KMS-11 (cell line): ENCODE data around the gene NOL4L.
"Not testable (repeated sequence)": the region's sequence is repeated elsewhere in the genome, so short reads cannot be mapped to it uniquely, and the experiment has no call there.

ENCODE experiments used
- H2AFZ ChIP-seq: fragments of 200-600 bp; sonication (generic); 2 replicates; pipeline ENCODE4 v1.6.1; 2016; ENCODE audit warnings: antibody characterized with exemption, mixed run types, low read depth
- H3K27ac ChIP-seq: fragments of 200-600 bp; sonication (generic); 2 replicates; pipeline ENCODE4 v1.6.1; 2016; ENCODE audit warnings: mild to moderate bottlenecking, mixed run types
- H3K27me3 ChIP-seq: fragments of 200-600 bp; sonication (generic); 2 replicates; pipeline ENCODE4 v1.6.1; 2017; ENCODE audit warnings: mild to moderate bottlenecking, low read depth, mixed run types, moderate library complexity; ENCODE audit not compliant: insufficient read depth
- H3K36me3 ChIP-seq: fragments of 200-600 bp; sonication (generic); 2 replicates; pipeline ENCODE4 v1.6.1; 2017; ENCODE audit warnings: mild to moderate bottlenecking, mixed run types; ENCODE audit not compliant: insufficient read depth
- H3K4me1 ChIP-seq: fragments of 200-600 bp; sonication (generic); 2 replicates; pipeline ENCODE4 v1.6.1; 2016; ENCODE audit warnings: mild to moderate bottlenecking, low read depth, mixed run types; ENCODE audit not compliant: poor library complexity, severe bottlenecking
- H3K4me2 ChIP-seq: fragments of 200-600 bp; sonication (generic); 2 replicates; pipeline ENCODE4 v1.7.0; 2016; ENCODE audit warnings: mild to moderate bottlenecking, mixed run types
- H3K4me3 ChIP-seq: fragments of 200-600 bp; sonication (generic); IDR thresholded peaks from 2 replicates; pipeline ENCODE4 v1.6.1; 2017; ENCODE audit warnings: low read depth, low read length, mixed read lengths; ENCODE audit not compliant: insufficient read depth
- H3K79me2 ChIP-seq: fragments of 200-600 bp; sonication (generic); 2 replicates; pipeline ENCODE4 v1.6.1; 2016; ENCODE audit warnings: low read depth, mixed run types; ENCODE audit not compliant: insufficient read depth
- H3K9ac ChIP-seq: fragments of 200-600 bp; sonication (generic); 2 replicates; pipeline ENCODE4 v1.6.1; 2016; ENCODE audit warnings: mild to moderate bottlenecking, mixed run types
- H4K20me1 ChIP-seq: fragments of 200-600 bp; sonication (generic); 2 replicates; pipeline ENCODE4 v1.6.1; 2016; ENCODE audit warnings: mild to moderate bottlenecking, mixed run types; ENCODE audit not compliant: insufficient read depth
- CTCF ChIP-seq: fragments of 200-600 bp; sonication (generic); conservative IDR thresholded peaks from 2 replicates; pipeline ENCODE4 v1.6.1; 2017; ENCODE audit warnings: low read depth, mild to moderate bottlenecking, antibody characterized with exemption, low read length, moderate library complexity, mixed read lengths

NOL4L gene

GRCh38 chr20:32597714-32598113 is 12.6 kb upstream of the NOL4L start:
- H3K27ac ChIP-seq, result no peak overlapping the region
- no peaks in the 10 kb centered on the region for H3K79me2 ChIP-seq
- H3K4me1 ChIP-seq, result peaks cover 13% of the 10 kb centered on the region
- H4K20me1 ChIP-seq, result no peaks in the 10 kb centered on the region
- no peaks in the 10 kb centered on the region for H3K36me3 ChIP-seq
- H2AFZ ChIP-seq, result no peak overlapping the region
- H3K4me2 ChIP-seq, result no peak overlapping the region
- no peak overlapping the region for H3K4me3 ChIP-seq
- H3K9ac ChIP-seq, result no peak overlapping the region
- TF ChIP-seq CTCF, result no peak
- no peaks in the 10 kb centered on the region for H3K27me3 ChIP-seq

GRCh38 chr20:32596681-32597252 is 11.6 kb upstream of the NOL4L start:
- H4K20me1 ChIP-seq, result no peaks in the 10 kb centered on the region
- H3K27me3 ChIP-seq, result no peaks in the 10 kb centered on the region
- H3K4me3 ChIP-seq, result no peak overlapping the region
- no peaks in the 10 kb centered on the region for H3K36me3 ChIP-seq
- no peak overlapping the region for H2AFZ ChIP-seq
- peak overlapping the region; percentile 11; the same call in 1 of the 2 replicates for H3K4me2 ChIP-seq
- no peak overlapping the region for H3K9ac ChIP-seq
- TF ChIP-seq CTCF, result no peak
- H3K27ac ChIP-seq, result no peak overlapping the region
- H3K79me2 ChIP-seq, result no peaks in the 10 kb centered on the region
- H3K4me1 ChIP-seq, result peaks cover 13% of the 10 kb centered on the region

- peaks cover 13% of the 10 kb centered on the region for H3K4me1 ChIP-seq
- no peak overlapping the region for H3K4me3 ChIP-seq
- H3K9ac ChIP-seq, result no peak overlapping the region
- H3K36me3 ChIP-seq, result no peaks in the 10 kb centered on the region
- H3K79me2 ChIP-seq, result no peaks in the 10 kb centered on the region
- TF ChIP-seq CTCF, result no peak
- H3K27me3 ChIP-seq, result no peaks in the 10 kb centered on the region
- no peak overlapping the region for H3K4me2 ChIP-seq
- H3K27ac ChIP-seq, result no peak overlapping the region
- no peak overlapping the region for H2AFZ ChIP-seq
- H4K20me1 ChIP-seq, result no peaks in the 10 kb centered on the region
These were observed 10.0 kb upstream of the NOL4L start for GRCh38 chr20:32595143-32595542.

- not testable (repeated sequence) for H3K36me3 ChIP-seq, H3K9ac ChIP-seq, H3K27ac ChIP-seq, H3K27me3 ChIP-seq, H2AFZ ChIP-seq, H3K4me2 ChIP-seq, H3K79me2 ChIP-seq, H3K4me3 ChIP-seq, H4K20me1 ChIP-seq
- peaks cover 13% of the 10 kb centered on the region for H3K4me1 ChIP-seq
These were observed 9.5 kb upstream of the NOL4L start for GRCh38 chr20:32594669-32595068.

GRCh38 chr20:32594204-32594603 is 9.1 kb upstream of the NOL4L start:
- no peak for TF ChIP-seq CTCF
- Histone ChIP-seq H3K9ac (no peak overlapping the region), H2AFZ (no peak overlapping the region), H3K4me3 (no peak overlapping the region), H4K20me1 (no peaks in the 10 kb centered on the region), H3K27ac (no peak overlapping the region), H3K4me2 (no peak overlapping the region), H3K79me2 (no peaks in the 10 kb centered on the region), H3K27me3 (peaks cover under 1% of the 10 kb centered on the region; the same call in 1 of the 2 replicates), H3K36me3 (no peaks in the 10 kb centered on the region), H3K4me1 (peaks cover 13% of the 10 kb centered on the region)

GRCh38 chr20:32592616-32593015 is 7.5 kb upstream of the NOL4L start:
- not testable (repeated sequence) for H4K20me1 ChIP-seq, H3K4me3 ChIP-seq, H3K27ac ChIP-seq, H3K4me2 ChIP-seq, H3K79me2 ChIP-seq, H3K9ac ChIP-seq, H3K36me3 ChIP-seq, H2AFZ ChIP-seq
- Histone ChIP-seq H3K4me1 (peaks cover 13% of the 10 kb centered on the region), H3K27me3 (peaks cover 11% of the 10 kb centered on the region)
